ENCODE measurements around the gene ATF6.

- TF ChIP-seq CTCF (IDR thresholded peaks at IDR 0.05) (no peak), EZH2 (IDR thresholded peaks at IDR 0.05; ENCODE audit: borderline replicate concordance, insufficient read depth, low read depth, low read length, poor library complexity, severe bottlenecking) (no peak)
These were observed 18.8 kb downstream of the ATF6 start for GRCh38 chr1:161784968-161785367.
